ENCODE measurements around the gene PLXNA2. TPM values are rescaled to one million over a fixed set of nuclear protein-coding genes. Genes with fewer than 3 reads are reported as not detected.

Gene PLXNA2
- total and polyA plus RNA-seq, 2 of the 4 experiments (the other 2 are of a cell fraction) = 0.72 to 1.1 TPM

DNA sequence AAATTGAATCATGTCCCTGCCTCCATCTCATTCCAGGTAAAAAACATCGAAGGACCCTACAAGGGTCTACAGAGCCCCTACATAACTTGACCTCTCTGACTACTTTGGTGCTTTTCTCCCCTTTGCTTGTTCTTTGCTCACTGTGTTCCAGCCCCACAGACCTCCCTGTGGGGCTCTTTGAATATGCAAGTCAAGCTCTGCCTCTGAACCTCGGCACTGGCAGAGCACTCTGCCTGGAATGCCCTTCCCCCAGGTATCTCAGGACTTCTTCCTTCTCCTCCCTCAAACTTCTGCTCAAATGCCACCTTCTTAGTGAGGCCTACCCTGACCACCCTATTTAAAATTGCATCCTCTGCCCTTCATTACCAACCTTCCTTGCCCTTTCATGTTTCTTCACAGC, 245.5 kb downstream of the PLXNA2 start:
- no peaks in the 10 kb centered on the region for H4K20me1 ChIP-seq (ENCODE audit: insufficient read depth, low read length)
- no peak overlapping the region for H3K18ac ChIP-seq (ENCODE audit: low read depth, low read length)
- H3K4me1 ChIP-seq (ENCODE audit: control insufficient read depth, insufficient read depth, low read length) = no peaks in the 10 kb centered on the region
- no peak overlapping the region for H2BK15ac ChIP-seq (ENCODE audit: low read depth, low read length)
- H2AFZ ChIP-seq (replicated peaks; ENCODE audit: low read length, poor library complexity) = no peak overlapping the region
- 75% methylated on average over 2 of the region's 2 CpGs; no CpG with 5 or more reads in 1 of the 2 experiments for WGBS, 2 experiments (ENCODE audit: extremely low coverage in 2 of 2, insufficient read length in 1 of 2)
- no peak overlapping the region for H3K9ac ChIP-seq (ENCODE audit: low read depth, low read length)
- H2AK9ac ChIP-seq (replicated peaks; ENCODE audit: low read depth, low read length, poor library complexity) = no peak overlapping the region
- TF ChIP-seq RAD21 (IDR thresholded peaks at IDR 0.05; ENCODE audit: low read length) = no peak
- TF ChIP-seq CHD1 (IDR thresholded peaks at IDR 0.05; ENCODE audit: low read depth, low read length) = no peak
- TF ChIP-seq, protein P1, sequence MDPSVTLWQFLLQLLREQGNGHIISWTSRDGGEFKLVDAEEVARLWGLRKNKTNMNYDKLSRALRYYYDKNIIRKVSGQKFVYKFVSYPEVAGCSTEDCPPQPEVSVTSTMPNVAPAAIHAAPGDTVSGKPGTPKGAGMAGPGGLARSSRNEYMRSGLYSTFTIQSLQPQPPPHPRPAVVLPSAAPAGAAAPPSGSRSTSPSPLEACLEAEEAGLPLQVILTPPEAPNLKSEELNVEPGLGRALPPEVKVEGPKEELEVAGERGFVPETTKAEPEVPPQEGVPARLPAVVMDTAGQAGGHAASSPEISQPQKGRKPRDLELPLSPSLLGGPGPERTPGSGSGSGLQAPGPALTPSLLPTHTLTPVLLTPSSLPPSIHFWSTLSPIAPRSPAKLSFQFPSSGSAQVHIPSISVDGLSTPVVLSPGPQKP (IDR thresholded peaks at IDR 0.05; ENCODE audit: borderline replicate concordance, low read depth, low read length) = no peak
- no peak for TF ChIP-seq BHLHE40 (IDR thresholded peaks at IDR 0.05; ENCODE audit: low read depth, low read length)
- TF ChIP-seq RCOR1 (IDR thresholded peaks at IDR 0.05; ENCODE audit: insufficient replicate concordance, low read length) = no peak
- DNase-seq (no peak), ATAC-seq (ENCODE audit: low read depth) (no peak)
- no peak overlapping the region for H2BK20ac ChIP-seq (ENCODE audit: low read depth, low read length)
- no TSS peak for BruUV-seq (replicated peaks)
- ChIA-PET POLR2A (ENCODE audit: unreplicated experiment) (no interaction called here), CTCF (interaction anchor here (0.8 to 1.8 kb wide), 5 partner anchors 14 to 188 kb away, joined by 3 to 26 read pairs (median 5); no protein-coding TSS in a partner anchor)
- H3K56ac ChIP-seq (ENCODE audit: extremely low read depth, insufficient read depth, low read length) = no peak overlapping the region
- no peak overlapping the region for H2BK120ac ChIP-seq (ENCODE audit: low read depth, low read length)
- intact Hi-C loops (cut with micrococcal nuclease) = loop anchor here (1.0 kb wide), 1 partner anchor 113 kb away; no protein-coding TSS in a partner anchor
- H4K91ac ChIP-seq (ENCODE audit: insufficient read depth, low read depth, low read length) = no peak overlapping the region
- H2AK5ac ChIP-seq (ENCODE audit: low read depth, low read length) = no peak overlapping the region
- no peak overlapping the region for H2BK5ac ChIP-seq (ENCODE audit: low read depth, low read length, poor library complexity, severe bottlenecking)
- no peak overlapping the region for H3K27ac ChIP-seq (ENCODE audit: insufficient read depth, low read length)
- no peak overlapping the region for H3K4ac ChIP-seq (ENCODE audit: low read depth, low read length)
- in situ Hi-C loops (cut with MboI; ENCODE audit: low sequenced_read_pairs) = no loop called here
- H3K36me3 ChIP-seq (ENCODE audit: control insufficient read depth, insufficient read depth, low read length) = no peaks in the 10 kb centered on the region
- dilution Hi-C loops (cut with HindIII; ENCODE audit: low sequenced_read_pairs, unreplicated experiment) = no loop called here
- no peak overlapping the region for H3K4me3 ChIP-seq (ENCODE audit: insufficient read depth, low read depth, low read length)
- no peak overlapping the region for H4K8ac ChIP-seq (ENCODE audit: low read depth in 2 of 2, low read length in 2 of 2)
- no peaks in the 10 kb centered on the region for H3K9me1 ChIP-seq (ENCODE audit: insufficient read depth, low read length)
- no peak overlapping the region for H3K23ac ChIP-seq (ENCODE audit: low read depth, low read length)
- H3K4me2 ChIP-seq (ENCODE audit: low read depth, low read length) = no peak overlapping the region
- H3K27me3 ChIP-seq (ENCODE audit: control insufficient read depth, insufficient read depth, low read length) = peaks cover 14% of the 10 kb centered on the region
- H3K14ac ChIP-seq (replicated peaks; ENCODE audit: low read depth, low read length) = no peak overlapping the region
- H3K79me1 ChIP-seq (ENCODE audit: low read depth in 1 of 2, low read length in 2 of 2) = no peaks in the 10 kb centered on the region
- H4K5ac ChIP-seq (ENCODE audit: low read depth, low read length) = no peak overlapping the region
- no peaks in the 10 kb centered on the region for H3K9me3 ChIP-seq (ENCODE audit: control insufficient read depth, insufficient read depth, low read length)
